OCI-LY1 (cell line): ENCODE measurements around the gene TSPYL4.

Experiments used
- EZH2 ChIP-seq: fragments of 200-600 bp; sonication (generic), shearing (Covaris generic); IDR thresholded peaks from 2 replicates; pipeline ENCODE4 v1.8.0; 2017; ENCODE audit warnings: borderline replicate concordance, mixed run types, mild to moderate bottlenecking, antibody characterized with exemption, low read length, moderate library complexity, mixed read lengths
- TF ChIP-seq, protein P1 (sequence below): fragments of 200-600 bp; sonication (generic), shearing (Covaris generic); IDR thresholded peaks from 2 replicates; pipeline ENCODE4 v1.5.1; 2017; ENCODE audit warnings: mild to moderate bottlenecking, antibody characterized with exemption, low read length, moderate library complexity, mixed read lengths

DNA sequence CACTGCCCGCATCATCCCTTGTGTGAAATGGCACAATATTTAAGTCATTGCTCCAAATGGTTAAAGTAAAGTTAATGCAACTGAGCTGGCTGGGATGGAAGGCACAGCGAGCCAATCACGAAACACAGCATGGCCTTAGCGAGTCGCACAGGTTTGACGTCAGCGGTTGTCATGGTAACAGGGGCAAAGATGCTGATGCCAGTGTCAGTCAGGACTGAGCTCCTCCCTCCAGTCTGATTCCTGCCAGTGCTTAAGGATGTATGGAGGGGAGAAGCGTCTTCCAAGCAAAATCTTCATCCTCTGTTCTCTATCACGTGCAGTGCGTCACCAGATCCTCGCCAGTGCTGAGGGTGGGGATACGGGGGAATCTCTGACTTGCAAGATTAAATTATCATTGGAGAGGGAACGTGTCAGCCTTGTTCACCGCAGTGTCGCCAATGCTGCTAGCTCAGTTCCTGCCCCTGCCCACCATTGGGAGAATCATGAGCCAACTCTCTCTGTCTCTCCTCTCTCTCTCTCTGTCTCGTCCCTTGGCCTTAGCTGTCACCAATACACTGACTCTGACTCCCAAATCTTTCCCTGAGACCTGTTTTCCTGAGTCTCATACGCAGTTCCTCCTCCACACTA, 24.5 kb downstream of the TSPYL4 start:
- TF ChIP-seq, protein P1, sequence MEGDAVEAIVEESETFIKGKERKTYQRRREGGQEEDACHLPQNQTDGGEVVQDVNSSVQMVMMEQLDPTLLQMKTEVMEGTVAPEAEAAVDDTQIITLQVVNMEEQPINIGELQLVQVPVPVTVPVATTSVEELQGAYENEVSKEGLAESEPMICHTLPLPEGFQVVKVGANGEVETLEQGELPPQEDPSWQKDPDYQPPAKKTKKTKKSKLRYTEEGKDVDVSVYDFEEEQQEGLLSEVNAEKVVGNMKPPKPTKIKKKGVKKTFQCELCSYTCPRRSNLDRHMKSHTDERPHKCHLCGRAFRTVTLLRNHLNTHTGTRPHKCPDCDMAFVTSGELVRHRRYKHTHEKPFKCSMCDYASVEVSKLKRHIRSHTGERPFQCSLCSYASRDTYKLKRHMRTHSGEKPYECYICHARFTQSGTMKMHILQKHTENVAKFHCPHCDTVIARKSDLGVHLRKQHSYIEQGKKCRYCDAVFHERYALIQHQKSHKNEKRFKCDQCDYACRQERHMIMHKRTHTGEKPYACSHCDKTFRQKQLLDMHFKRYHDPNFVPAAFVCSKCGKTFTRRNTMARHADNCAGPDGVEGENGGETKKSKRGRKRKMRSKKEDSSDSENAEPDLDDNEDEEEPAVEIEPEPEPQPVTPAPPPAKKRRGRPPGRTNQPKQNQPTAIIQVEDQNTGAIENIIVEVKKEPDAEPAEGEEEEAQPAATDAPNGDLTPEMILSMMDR, result no peak
- no peak for TF ChIP-seq EZH2
